ENCODE data around the gene SLC10A3. TPM values are rescaled to one million over a fixed set of nuclear protein-coding genes. Genes with fewer than 3 reads are reported as not detected.

SLC10A3 gene
- total and polyA plus RNA-seq, 10 of the 15 experiments (the other 5 are each of a cell fraction or from before 2014, with no cell fraction given), result 1.7 to 23.5 (median 11.0) TPM

DNA sequence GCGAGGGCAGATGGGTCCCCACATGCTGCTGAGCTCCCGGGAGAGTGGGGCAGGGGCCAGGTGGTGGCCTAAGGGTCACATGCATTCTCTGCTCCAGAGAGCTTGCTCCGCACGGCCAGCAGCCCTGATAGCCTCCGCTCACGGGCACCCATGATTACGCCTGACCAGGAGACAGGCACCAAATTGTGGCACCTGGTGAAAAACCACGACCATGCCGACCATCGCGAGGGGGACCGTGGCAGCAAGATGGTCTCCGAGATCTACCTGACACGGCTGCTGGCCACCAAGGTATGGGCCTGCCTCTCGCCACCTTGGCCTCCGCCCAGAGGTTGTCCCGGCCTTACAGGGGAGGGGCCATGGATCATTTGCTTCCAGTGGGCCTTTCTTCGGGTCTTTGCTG lies 20.5 kb downstream of the SLC10A3 start:
- H4K20me1 ChIP-seq (ENCODE audit: control insufficient read depth, insufficient read depth), result no peaks in the 10 kb centered on the region
- no peaks in the 10 kb centered on the region for H3K4me1 ChIP-seq (ENCODE audit: control insufficient read depth, insufficient read depth, low read length)
- RAD21 ChIA-PET (ENCODE audit: unreplicated experiment), result no interaction called here
- FAIRE-seq (no peak), DNase-seq (ENCODE audit: low read depth, low spot score) (no peak), ATAC-seq (no peak)
- H3K4me2 ChIP-seq (ENCODE audit: control insufficient read depth, insufficient read depth), result no peak overlapping the region
- no peaks in the 10 kb centered on the region for H3K27me3 ChIP-seq (replicated peaks in 1 of 2; ENCODE audit: control insufficient read depth in 2 of 2, insufficient read depth in 2 of 2, low read length in 1 of 2)
- POLR2A ChIA-PET, result interaction anchor here (0.5 kb wide), 1 partner anchor 18 kb away, joined by 4 read pairs; no protein-coding TSS in a partner anchor
- H3K36me3 ChIP-seq (ENCODE audit: control insufficient read depth in 2 of 2, insufficient read depth in 2 of 2, low read length in 1 of 2), result peaks cover 0 to 2% of the 10 kb centered on the region in 2 experiments; a peak in 3 of 4 replicates
- intact Hi-C loops (cut with micrococcal nuclease; ENCODE audit: unreplicated experiment), result no loop called here
- WGBS (ENCODE audit: insufficient coverage, insufficient replicate concordance, low lambda C conversion rate, missing lambda C conversion rate), result 84% methylated on average over 18 of the region's 18 CpGs
- H2AFZ ChIP-seq (ENCODE audit: control insufficient read depth, low read depth, low read length), result no peak overlapping the region
- no peak overlapping the region for H3K4me3 ChIP-seq
- CTCF ChIA-PET, result interaction anchor here (0.7 kb wide), 1 partner anchor 949 kb away, joined by 4 read pairs; no protein-coding TSS in a partner anchor
- in situ Hi-C loops (cut with MboI), result no loop called here
- SMC1A ChIA-PET (ENCODE audit: uncharacterized antibody, unreplicated experiment), result no interaction called here
- BruUV-seq (replicated peaks), result no TSS peak
- H3K9me3 ChIP-seq (replicated peaks; ENCODE audit: control insufficient read depth, insufficient read depth, low read length), result no peaks in the 10 kb centered on the region; the same call in 2 of the 3 replicates
- H3K79me2 ChIP-seq (ENCODE audit: control insufficient read depth, insufficient read depth, low read length), result no peaks in the 10 kb centered on the region
- H3K9ac ChIP-seq (ENCODE audit: control insufficient read depth, insufficient read depth, low read length), result no peak overlapping the region
- H3K27ac ChIP-seq (ENCODE audit: control insufficient read depth, insufficient read depth), result no peak overlapping the region
- TF ChIP-seq, protein P1, sequence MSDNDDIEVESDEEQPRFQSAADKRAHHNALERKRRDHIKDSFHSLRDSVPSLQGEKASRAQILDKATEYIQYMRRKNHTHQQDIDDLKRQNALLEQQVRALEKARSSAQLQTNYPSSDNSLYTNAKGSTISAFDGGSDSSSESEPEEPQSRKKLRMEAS (IDR thresholded peaks at IDR 0.05; ENCODE audit: low read depth, low read length), result no peak
- TF ChIP-seq POLR2AphosphoS5 (IDR thresholded peaks at IDR 0.05; ENCODE audit: low read length) (no peak), SREBF1 (IDR thresholded peaks at IDR 0.05; ENCODE audit: low read length) (no peak), CHD2 (IDR thresholded peaks at IDR 0.05; ENCODE audit: borderline replicate concordance, low read depth, low read length) (no peak), TARDBP (IDR thresholded peaks at IDR 0.05; ENCODE audit: borderline replicate concordance) (no peak), KDM1A (IDR thresholded peaks at IDR 0.05; ENCODE audit: borderline replicate concordance) (no peak), EZH2 (IDR thresholded peaks at IDR 0.05; ENCODE audit: borderline replicate concordance, control insufficient read depth, low read depth, low read length) (no peak), NR2F1 (conservative IDR thresholded peaks at IDR 0.05) (no peak)
- TF ChIP-seq, protein P2, sequence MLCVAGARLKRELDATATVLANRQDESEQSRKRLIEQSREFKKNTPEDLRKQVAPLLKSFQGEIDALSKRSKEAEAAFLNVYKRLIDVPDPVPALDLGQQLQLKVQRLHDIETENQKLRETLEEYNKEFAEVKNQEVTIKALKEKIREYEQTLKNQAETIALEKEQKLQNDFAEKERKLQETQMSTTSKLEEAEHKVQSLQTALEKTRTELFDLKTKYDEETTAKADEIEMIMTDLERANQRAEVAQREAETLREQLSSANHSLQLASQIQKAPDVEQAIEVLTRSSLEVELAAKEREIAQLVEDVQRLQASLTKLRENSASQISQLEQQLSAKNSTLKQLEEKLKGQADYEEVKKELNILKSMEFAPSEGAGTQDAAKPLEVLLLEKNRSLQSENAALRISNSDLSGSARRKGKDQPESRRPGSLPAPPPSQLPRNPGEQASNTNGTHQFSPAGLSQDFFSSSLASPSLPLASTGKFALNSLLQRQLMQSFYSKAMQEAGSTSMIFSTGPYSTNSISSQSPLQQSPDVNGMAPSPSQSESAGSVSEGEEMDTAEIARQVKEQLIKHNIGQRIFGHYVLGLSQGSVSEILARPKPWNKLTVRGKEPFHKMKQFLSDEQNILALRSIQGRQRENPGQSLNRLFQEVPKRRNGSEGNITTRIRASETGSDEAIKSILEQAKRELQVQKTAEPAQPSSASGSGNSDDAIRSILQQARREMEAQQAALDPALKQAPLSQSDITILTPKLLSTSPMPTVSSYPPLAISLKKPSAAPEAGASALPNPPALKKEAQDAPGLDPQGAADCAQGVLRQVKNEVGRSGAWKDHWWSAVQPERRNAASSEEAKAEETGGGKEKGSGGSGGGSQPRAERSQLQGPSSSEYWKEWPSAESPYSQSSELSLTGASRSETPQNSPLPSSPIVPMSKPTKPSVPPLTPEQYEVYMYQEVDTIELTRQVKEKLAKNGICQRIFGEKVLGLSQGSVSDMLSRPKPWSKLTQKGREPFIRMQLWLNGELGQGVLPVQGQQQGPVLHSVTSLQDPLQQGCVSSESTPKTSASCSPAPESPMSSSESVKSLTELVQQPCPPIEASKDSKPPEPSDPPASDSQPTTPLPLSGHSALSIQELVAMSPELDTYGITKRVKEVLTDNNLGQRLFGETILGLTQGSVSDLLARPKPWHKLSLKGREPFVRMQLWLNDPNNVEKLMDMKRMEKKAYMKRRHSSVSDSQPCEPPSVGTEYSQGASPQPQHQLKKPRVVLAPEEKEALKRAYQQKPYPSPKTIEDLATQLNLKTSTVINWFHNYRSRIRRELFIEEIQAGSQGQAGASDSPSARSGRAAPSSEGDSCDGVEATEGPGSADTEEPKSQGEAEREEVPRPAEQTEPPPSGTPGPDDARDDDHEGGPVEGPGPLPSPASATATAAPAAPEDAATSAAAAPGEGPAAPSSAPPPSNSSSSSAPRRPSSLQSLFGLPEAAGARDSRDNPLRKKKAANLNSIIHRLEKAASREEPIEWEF (IDR thresholded peaks at IDR 0.05; ENCODE audit: insufficient replicate concordance, low read depth, low read length), result no peak
- TF ChIP-seq, protein P3, sequence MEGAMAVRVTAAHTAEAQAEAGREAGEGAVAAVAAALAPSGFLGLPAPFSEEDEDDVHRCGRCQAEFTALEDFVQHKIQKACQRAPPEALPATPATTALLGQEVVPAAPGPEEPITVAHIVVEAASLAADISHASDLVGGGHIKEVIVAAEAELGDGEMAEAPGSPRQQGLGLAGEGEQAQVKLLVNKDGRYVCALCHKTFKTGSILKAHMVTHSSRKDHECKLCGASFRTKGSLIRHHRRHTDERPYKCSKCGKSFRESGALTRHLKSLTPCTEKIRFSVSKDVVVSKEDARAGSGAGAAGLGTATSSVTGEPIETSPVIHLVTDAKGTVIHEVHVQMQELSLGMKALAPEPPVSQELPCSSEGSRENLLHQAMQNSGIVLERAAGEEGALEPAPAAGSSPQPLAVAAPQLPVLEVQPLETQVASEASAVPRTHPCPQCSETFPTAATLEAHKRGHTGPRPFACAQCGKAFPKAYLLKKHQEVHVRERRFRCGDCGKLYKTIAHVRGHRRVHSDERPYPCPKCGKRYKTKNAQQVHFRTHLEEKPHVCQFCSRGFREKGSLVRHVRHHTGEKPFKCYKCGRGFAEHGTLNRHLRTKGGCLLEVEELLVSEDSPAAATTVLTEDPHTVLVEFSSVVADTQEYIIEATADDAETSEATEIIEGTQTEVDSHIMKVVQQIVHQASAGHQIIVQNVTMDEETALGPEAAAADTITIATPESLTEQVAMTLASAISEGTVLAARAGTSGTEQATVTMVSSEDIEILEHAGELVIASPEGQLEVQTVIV (IDR thresholded peaks at IDR 0.05; ENCODE audit: borderline replicate concordance, partially characterized antibody), result no peak
- TF ChIP-seq, protein P4, sequence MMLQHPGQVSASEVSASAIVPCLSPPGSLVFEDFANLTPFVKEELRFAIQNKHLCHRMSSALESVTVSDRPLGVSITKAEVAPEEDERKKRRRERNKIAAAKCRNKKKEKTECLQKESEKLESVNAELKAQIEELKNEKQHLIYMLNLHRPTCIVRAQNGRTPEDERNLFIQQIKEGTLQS (IDR thresholded peaks at IDR 0.05; ENCODE audit: borderline replicate concordance, extremely low read depth, low read depth, low read length), result no peak
- TF ChIP-seq, protein P5, sequence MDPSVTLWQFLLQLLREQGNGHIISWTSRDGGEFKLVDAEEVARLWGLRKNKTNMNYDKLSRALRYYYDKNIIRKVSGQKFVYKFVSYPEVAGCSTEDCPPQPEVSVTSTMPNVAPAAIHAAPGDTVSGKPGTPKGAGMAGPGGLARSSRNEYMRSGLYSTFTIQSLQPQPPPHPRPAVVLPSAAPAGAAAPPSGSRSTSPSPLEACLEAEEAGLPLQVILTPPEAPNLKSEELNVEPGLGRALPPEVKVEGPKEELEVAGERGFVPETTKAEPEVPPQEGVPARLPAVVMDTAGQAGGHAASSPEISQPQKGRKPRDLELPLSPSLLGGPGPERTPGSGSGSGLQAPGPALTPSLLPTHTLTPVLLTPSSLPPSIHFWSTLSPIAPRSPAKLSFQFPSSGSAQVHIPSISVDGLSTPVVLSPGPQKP (IDR thresholded peaks at IDR 0.05; ENCODE audit: low read depth, low read length), result no peak

Data from GM12878 (cell line).